HCT116 (cell line): ENCODE data around the gene ZNF488. TPM values are rescaled to one million over a fixed set of nuclear protein-coding genes. Genes with fewer than 3 reads are reported as not detected.

Experiments used
- total RNA-seq: library from RNA; stranded (reverse); gene quantifications from one replicate; pipeline ENCODE4 v1.2.1, GENCODE V29; 2021; ENCODE audit not compliant: unreplicated experiment

ZNF488 gene
- total RNA-seq, 1 experiment from 2014 or later, result 3.9 TPM

Other genes starting within 250 kb of the ZNF488 start
- gene GDF10, start 84.1 kb downstream of the ZNF488 start, total RNA-seq, result not detected
- not detected for gene GDF2, start 61.8 kb downstream of the ZNF488 start, total RNA-seq
- not detected for gene RBP3, start 35.9 kb downstream of the ZNF488 start, total RNA-seq
- gene ANXA8, start 99.8 kb upstream of the ZNF488 start, total RNA-seq, result 0.25 TPM
- not detected for gene FAM25G, start 107.4 kb upstream of the ZNF488 start, total RNA-seq
- 7.4 TPM for gene AGAP9, start 139.3 kb upstream of the ZNF488 start, total RNA-seq